GM12873 (cell line): ENCODE results near the gene RREB1.

ENCODE experiments used
- TF ChIP-seq, protein P1 (sequence below): IDR thresholded peaks from 2 replicates; pipeline ENCODE4 v1.5.1; 2012; ENCODE audit warnings: low read depth, mild to moderate bottlenecking, moderate library complexity, low read length, control low read depth; ENCODE audit not compliant: insufficient read depth; ENCODE audit errors: missing control alignments

Gene RREB1

DNA sequence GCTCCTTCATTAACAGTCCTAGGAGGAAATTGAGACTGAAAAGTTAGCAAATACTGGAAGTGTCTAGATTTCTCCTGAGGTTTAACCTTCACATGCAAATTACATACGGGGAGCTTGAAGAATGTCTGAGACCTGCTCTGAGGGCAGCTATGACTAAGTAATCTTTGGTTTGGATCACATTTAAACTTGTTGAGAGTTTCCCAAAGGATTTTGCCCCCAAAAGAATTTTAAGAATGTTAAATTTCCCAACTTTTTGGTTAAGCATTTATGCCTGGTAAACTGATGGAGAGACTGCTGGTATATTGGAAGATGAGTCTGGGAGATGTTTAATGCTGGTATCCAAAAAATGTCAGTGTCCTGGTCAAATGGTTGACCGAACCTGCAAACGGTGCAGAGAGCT lies 97.0 kb downstream of the RREB1 start:
- TF ChIP-seq, protein P1, sequence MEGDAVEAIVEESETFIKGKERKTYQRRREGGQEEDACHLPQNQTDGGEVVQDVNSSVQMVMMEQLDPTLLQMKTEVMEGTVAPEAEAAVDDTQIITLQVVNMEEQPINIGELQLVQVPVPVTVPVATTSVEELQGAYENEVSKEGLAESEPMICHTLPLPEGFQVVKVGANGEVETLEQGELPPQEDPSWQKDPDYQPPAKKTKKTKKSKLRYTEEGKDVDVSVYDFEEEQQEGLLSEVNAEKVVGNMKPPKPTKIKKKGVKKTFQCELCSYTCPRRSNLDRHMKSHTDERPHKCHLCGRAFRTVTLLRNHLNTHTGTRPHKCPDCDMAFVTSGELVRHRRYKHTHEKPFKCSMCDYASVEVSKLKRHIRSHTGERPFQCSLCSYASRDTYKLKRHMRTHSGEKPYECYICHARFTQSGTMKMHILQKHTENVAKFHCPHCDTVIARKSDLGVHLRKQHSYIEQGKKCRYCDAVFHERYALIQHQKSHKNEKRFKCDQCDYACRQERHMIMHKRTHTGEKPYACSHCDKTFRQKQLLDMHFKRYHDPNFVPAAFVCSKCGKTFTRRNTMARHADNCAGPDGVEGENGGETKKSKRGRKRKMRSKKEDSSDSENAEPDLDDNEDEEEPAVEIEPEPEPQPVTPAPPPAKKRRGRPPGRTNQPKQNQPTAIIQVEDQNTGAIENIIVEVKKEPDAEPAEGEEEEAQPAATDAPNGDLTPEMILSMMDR, result no peak

DNA sequence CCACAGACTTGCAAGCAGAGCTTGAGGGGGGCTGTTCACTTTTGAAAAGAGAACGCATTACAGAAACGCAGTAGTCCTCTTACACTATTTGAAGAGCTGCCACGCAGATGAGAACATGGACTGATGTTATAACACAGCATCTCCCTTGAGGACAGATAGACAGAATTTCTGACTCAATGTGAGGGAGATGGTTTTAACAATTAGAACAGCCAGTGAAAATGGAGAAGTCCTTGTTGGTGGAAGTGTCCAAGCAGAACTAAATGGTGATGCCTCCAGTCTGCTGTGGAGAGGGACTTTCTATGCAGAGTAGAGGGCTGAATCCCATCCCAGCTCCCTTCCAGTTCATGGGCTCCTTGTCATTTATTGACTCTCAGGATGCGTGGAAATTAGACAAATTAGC lies 100.0 kb downstream of the RREB1 start:
- TF ChIP-seq, protein P1, result no peak

DNA sequence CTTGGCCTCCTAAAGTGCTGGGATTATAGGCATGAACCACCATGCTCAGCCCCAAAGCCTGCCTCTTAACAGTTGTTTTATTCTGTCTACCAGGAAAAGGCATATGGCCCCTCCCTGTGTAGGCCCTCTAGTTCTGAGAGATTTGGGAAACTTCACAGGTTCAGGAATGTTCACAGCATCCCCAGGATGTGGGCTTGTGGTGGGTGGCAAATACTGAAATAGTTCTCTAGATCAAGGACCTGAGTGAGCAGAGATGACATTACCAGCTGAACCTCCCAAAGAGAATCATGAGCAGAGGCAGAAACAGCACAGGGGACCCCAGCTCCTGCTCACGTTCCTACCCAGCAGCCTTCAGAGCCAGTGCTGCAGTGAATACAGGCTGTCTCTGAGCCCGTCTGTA lies 105.7 kb downstream of the RREB1 start:
- TF ChIP-seq, protein P1, result no peak

DNA sequence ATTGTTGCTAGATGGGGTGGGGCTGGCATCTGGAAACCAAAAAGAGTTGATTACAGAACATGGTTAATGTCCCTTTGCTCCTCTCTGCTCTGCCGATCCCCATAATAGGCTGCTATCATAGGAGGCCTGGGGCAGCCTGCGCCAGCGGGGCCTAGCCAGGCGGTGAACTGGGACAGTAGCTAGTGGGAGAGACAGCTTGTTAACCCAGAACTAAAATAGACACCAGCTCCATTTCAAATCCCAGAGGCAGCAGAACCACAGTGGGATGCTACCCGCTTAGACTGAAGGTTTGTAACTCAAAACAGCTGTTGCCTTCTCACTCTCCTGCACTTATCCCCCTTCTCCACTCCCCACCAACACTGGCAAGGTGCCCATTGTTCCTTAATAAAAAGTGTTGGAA lies 106.7 kb downstream of the RREB1 start:
- TF ChIP-seq, protein P1, result no peak

DNA sequence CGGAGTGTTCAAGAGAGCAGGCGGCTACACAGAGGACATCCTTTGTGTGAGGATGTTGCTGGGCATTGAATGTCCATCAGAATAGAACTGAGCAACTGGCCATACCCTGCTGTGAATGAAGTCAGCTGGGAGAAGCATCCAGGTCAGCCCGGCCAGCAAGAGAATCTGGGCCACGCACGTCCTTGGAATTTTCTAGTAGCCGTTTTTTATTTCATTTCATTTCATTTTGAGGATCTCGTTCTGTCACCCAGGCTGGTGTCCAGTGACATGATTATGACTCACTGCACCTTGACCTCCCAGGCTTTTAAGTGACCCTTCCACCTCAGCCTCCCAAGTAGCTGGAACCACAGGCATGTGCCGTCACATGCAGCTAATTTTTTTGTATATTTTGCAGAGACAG lies 107.4 kb downstream of the RREB1 start:
- TF ChIP-seq, protein P1, result no peak

DNA sequence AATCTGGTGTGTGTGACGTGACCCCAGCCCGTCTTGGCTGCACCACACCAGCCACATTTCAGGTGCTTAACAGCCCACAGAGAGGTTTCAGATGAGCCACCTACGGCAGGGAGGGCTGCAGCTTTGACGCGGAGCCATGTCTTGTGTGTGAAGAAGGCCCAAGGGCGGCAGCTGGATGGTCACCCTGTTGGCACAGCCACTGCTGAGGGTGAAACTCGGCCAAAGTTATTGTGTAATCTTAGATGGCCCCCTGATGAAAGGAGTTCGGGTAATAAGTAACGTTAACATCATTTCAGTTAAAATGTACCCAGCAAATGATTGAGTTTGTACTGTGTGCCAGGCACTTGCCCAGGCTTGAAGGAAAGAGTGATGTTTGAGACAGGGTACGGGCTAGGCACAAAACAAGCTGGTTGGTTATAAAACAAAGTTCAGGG lies 108.1 kb downstream of the RREB1 start:
- TF ChIP-seq, protein P1, result no peak

DNA sequence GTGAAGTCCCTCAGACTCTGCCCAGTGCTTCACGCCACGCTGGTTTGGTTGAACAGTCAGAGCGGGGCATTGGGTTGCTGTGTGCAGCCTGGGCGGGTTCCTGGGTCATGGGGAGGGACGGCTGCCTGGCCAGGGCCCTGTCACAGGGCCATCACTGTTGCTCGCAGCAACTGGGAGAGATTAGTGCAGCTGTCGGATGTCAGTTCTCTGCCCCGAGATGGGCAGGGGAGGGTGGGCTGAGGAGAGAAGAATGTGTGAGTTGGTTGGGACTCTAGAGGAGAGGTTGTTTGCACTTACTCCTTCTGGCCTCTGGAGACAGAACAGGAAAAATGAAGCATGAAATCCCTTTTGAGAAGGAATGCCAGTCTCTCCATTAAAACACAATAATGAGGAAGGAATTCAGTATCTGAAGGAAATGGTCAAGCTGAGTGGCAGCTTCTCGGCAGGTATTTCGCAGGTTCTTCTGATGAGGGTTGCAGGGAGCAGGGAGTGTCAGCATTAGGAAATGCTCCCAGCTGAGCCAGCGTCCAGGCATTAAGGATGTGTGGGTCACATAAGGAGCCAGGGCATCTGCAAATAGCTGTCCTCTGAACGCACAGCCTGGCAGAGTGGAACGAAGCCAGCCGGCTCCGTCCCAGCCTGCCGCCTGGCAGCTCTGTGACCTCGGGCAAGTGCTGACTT lies 109.3 kb downstream of the RREB1 start:
- TF ChIP-seq, protein P1, result peak; percentile 4
